SK-N-SH (cell line): ENCODE results near the gene HEPHL1. TPM values are rescaled to one million over a fixed set of nuclear protein-coding genes. Genes with fewer than 3 reads are reported as not detected.

Experiments
- CTCF ChIA-PET: fragments of 300-600, 350-600 bp; formaldehyde crosslinking; extraction: SDS; loops from one replicate; lab custom pipeline; 2021; lab: Yijun Ruan, JAX
- POLR2A ChIA-PET: fragments of 350-600 bp; sonication (Branson Sonifier 250); formaldehyde crosslinking; extraction: SDS; loops from one replicate; lab custom pipeline; 2020; ENCODE audit warnings: antibody characterized with exemption, inconsistent platforms; lab: Yijun Ruan, JAX
- DNase-seq: peaks from one replicate; pipeline ENCODE4 v3.0.0; 2012
- H2AFZ ChIP-seq: fragments of 200-600 bp; sonication (generic); 2 replicates; pipeline ENCODE4 v1.8.1; 2016; ENCODE audit warnings: antibody characterized with exemption, mild to moderate bottlenecking, low read depth
- H3F3A ChIP-seq: fragments of 200-600 bp; sonication (generic); replicated peaks from 2 replicates; pipeline ENCODE3; 2016; ENCODE audit warnings: antibody characterized with exemption, mild to moderate bottlenecking; ENCODE audit not compliant: insufficient read depth
- H3K27ac ChIP-seq, 2 experiments: fragments of 200-500 bp in 1 of 2; fragments of 200-600 bp in 1 of 2; sonication (Bioruptor generic) in 1 of 2; sonication (generic), shearing (Covaris generic) in 1 of 2; 2 replicates each; pipeline versions ENCODE4 v1.5.1 to v1.6.1; 2014 to 2016; ENCODE audit warnings: low read depth in 2 of 2, inconsistent platforms in 1 of 2, low read length in 1 of 2, mild to moderate bottlenecking in 1 of 2, mixed read lengths in 1 of 2
- H3K27me3 ChIP-seq: fragments of 200-600 bp; sonication (generic), shearing (Covaris generic); 2 replicates; pipeline ENCODE4 v1.6.1; 2016; ENCODE audit warnings: mixed run types; ENCODE audit not compliant: insufficient read depth
- H3K36me3 ChIP-seq, 2 experiments: fragments of 200-500 bp in 1 of 2; fragments of 200-600 bp in 1 of 2; sonication (Bioruptor generic) in 1 of 2; sonication (generic) in 1 of 2; replicated peaks in 1 of 2; 2 replicates each; pipeline versions ENCODE3 to v1.5.1; 2014 to 2016; ENCODE audit warnings: low read length in 1 of 2, mild to moderate bottlenecking in 1 of 2; ENCODE audit not compliant: insufficient read depth in 2 of 2, control insufficient read depth in 1 of 2
- H3K4me1 ChIP-seq, 2 experiments: fragments of 200-500 bp in 1 of 2; fragments of 200-600 bp in 1 of 2; sonication (Bioruptor generic) in 1 of 2; sonication (generic), shearing (Covaris generic) in 1 of 2; 2 replicates each; pipeline versions ENCODE4 v1.5.1 to v1.6.1; 2014 to 2016; ENCODE audit warnings: low read depth in 1 of 2, low read length in 1 of 2, mixed run types in 1 of 2; ENCODE audit not compliant: insufficient read depth in 2 of 2, control insufficient read depth in 1 of 2
- H3K4me2 ChIP-seq: fragments of 200-600 bp; sonication (generic), shearing (Covaris generic); 2 replicates; pipeline ENCODE4 v1.6.1; 2017; ENCODE audit warnings: mixed run types
- H3K4me3 ChIP-seq, 2 experiments: fragments of 200-500 bp in 1 of 2; fragments of 200-600 bp in 1 of 2; sonication (Bioruptor generic) in 1 of 2; sonication (generic), shearing (Covaris generic) in 1 of 2; 2 replicates each; pipeline versions ENCODE4 v1.5.1 to v1.8.1; 2014 to 2016; ENCODE audit warnings: low read depth in 2 of 2, inconsistent platforms in 1 of 2, low read length in 1 of 2, mild to moderate bottlenecking in 1 of 2, mixed read lengths in 1 of 2, moderate library complexity in 1 of 2
- H3K79me2 ChIP-seq: fragments of 200-600 bp; sonication (generic); 2 replicates; pipeline ENCODE4 v1.8.1; 2017; ENCODE audit warnings: mild to moderate bottlenecking; ENCODE audit not compliant: insufficient read depth
- H3K9ac ChIP-seq: fragments of 200-600 bp; sonication (generic); 2 replicates; pipeline ENCODE4 v1.6.1; 2017; ENCODE audit warnings: mixed run types
- H3K9me2 ChIP-seq: fragments of 200-600 bp; sonication (generic); 2 replicates; pipeline ENCODE4 v1.6.1; 2017; ENCODE audit warnings: mixed run types
- H3K9me3 ChIP-seq: fragments of 200-600 bp; sonication (generic); 2 replicates; pipeline ENCODE4 v1.6.1; 2017; ENCODE audit warnings: mixed run types, mild to moderate bottlenecking, moderate library complexity
- H4K20me1 ChIP-seq: fragments of 200-600 bp; sonication (generic); 2 replicates; pipeline ENCODE4 v1.6.1; 2017; ENCODE audit warnings: mild to moderate bottlenecking, mixed run types; ENCODE audit not compliant: insufficient read depth
- CHD2 ChIP-seq: fragments of 150-350 bp; IDR thresholded peaks from 2 replicates; pipeline ENCODE4 v1.6.1; 2018; ENCODE audit warnings: low read length; ENCODE audit not compliant: partially characterized antibody
- EZH2phosphoT487 ChIP-seq: fragments of 200-600 bp; sonication (generic); IDR thresholded peaks from 2 replicates; pipeline ENCODE4 v1.6.1; 2017; ENCODE audit warnings: low read depth, mixed run types, mild to moderate bottlenecking, antibody characterized with exemption, moderate library complexity, borderline replicate concordance
- FOSL2 ChIP-seq: IDR thresholded peaks from 2 replicates; pipeline ENCODE4 v1.4.0; 2012; ENCODE audit warnings: low read depth, mild to moderate bottlenecking, moderate library complexity, borderline replicate concordance
- GATA2 ChIP-seq: sonication (generic); formaldehyde crosslinking; IDR thresholded peaks from 2 replicates; pipeline ENCODE4 v1.5.0; 2020; ENCODE audit warnings: mild to moderate bottlenecking, missing genetic modification reagents
- IRF3 ChIP-seq: fragments of 150-350 bp; IDR thresholded peaks from 2 replicates; pipeline ENCODE4 v1.6.1; 2016; ENCODE audit warnings: mild to moderate bottlenecking, low read depth, low read length
- JUND ChIP-seq: IDR thresholded peaks from 2 replicates; pipeline ENCODE4 v1.4.0; 2012
- MXI1 ChIP-seq: IDR thresholded peaks from 2 replicates; pipeline ENCODE4 v1.6.1; 2012; ENCODE audit warnings: mild to moderate bottlenecking, low read depth, low read length, improper control_type of control experiment
- RAD21 ChIP-seq: IDR thresholded peaks from 2 replicates; pipeline ENCODE4 v1.6.1; 2012; ENCODE audit warnings: mild to moderate bottlenecking, low read length
- REST ChIP-seq: IDR thresholded peaks from 2 replicates; pipeline ENCODE4 v1.6.1; 2012; ENCODE audit warnings: mild to moderate bottlenecking, low read depth, low read length, moderate library complexity
- SMC3 ChIP-seq: IDR thresholded peaks from 2 replicates; pipeline ENCODE4 v1.6.1; 2012; ENCODE audit warnings: low read depth, low read length, improper control_type of control experiment
- TAF1 ChIP-seq: IDR thresholded peaks from 2 replicates; pipeline ENCODE4 v1.6.1; 2012; ENCODE audit warnings: low read depth, mild to moderate bottlenecking, low read length, moderate library complexity, borderline replicate concordance
- WGBS: methylation state at CpG from one replicate; pipeline ENCODE4 v1.1.6; 2017; ENCODE audit warnings: low lambda C conversion rate; 5-methylcytosine and 5-hydroxymethylcytosine counted together
- polyA plus RNA-seq, 3 experiments: library from polyadenylated mRNA; depleted of rRNA; stranded (reverse); fragments of >200 nt; gene quantifications; 2 replicates each; pipeline ENCODE4 v1.2.3, GENCODE V29; 2012
- TF ChIP-seq, protein P1 (sequence below): fragments of 150-350 bp; IDR thresholded peaks from 2 replicates; pipeline ENCODE4 v1.6.1; 2017; ENCODE audit warnings: antibody characterized with exemption, low read length, low read depth, borderline replicate concordance
- TF ChIP-seq, protein P2 (sequence below): fragments of 200-600 bp; sonication (generic); IDR thresholded peaks from 2 replicates; pipeline ENCODE4 v1.6.1; 2017; ENCODE audit warnings: antibody characterized with exemption, mild to moderate bottlenecking, moderate library complexity

Gene HEPHL1
- polyA plus RNA-seq, 1 of the 3 experiments (the other 2 are of a cell fraction) = not detected

DNA sequence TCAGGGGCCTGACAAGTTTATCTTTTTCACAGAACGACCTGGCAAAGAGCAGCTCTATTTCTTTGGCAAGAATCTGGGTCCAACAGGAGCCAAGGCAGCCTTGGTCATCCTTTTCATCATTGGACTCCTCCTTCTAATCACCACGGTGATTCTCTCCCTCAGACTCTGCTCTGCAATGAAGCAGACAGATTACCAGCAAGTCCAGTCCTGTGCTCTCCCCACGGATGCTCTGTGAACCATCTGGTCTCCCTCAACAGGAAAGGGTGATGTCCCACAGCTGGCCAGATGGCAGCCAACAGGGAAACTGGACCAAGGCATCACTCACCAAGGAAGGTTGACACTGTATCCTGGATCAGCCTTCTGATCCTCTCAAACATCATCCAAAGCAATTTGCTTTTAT lies 90.5 kb downstream of the HEPHL1 start:
- Histone ChIP-seq H3K9me3 (no peaks in the 10 kb centered on the region), H3K4me2 (no peak overlapping the region), H3K36me3 (no peaks in the 10 kb centered on the region), H3K27ac (no peak overlapping the region), H3K9ac (no peak overlapping the region), H2AFZ (no peak overlapping the region), H3K4me1 (no peaks in the 10 kb centered on the region; a peak in 1 of 4 replicates), H3K4me3 (no peak overlapping the region), H3K79me2 (no peaks in the 10 kb centered on the region), H4K20me1 (no peaks in the 10 kb centered on the region), H3K9me2 (no peaks in the 10 kb centered on the region), H3F3A (no peaks in the 10 kb centered on the region), H3K27me3 (no peaks in the 10 kb centered on the region)
- ChIA-PET POLR2A (no interaction called here), CTCF (no interaction called here)
- no peak for TF ChIP-seq JUND
- TF ChIP-seq FOSL2 = no peak
- no peak for TF ChIP-seq CHD2
- no peak for TF ChIP-seq MXI1
- TF ChIP-seq, protein P1, sequence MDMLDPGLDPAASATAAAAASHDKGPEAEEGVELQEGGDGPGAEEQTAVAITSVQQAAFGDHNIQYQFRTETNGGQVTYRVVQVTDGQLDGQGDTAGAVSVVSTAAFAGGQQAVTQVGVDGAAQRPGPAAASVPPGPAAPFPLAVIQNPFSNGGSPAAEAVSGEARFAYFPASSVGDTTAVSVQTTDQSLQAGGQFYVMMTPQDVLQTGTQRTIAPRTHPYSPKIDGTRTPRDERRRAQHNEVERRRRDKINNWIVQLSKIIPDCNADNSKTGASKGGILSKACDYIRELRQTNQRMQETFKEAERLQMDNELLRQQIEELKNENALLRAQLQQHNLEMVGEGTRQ = no peak
- no peak for TF ChIP-seq RAD21
- no peak for TF ChIP-seq IRF3
- TF ChIP-seq REST = no peak
- no peak for TF ChIP-seq TAF1
- no peak for TF ChIP-seq EZH2phosphoT487
- TF ChIP-seq, protein P2, sequence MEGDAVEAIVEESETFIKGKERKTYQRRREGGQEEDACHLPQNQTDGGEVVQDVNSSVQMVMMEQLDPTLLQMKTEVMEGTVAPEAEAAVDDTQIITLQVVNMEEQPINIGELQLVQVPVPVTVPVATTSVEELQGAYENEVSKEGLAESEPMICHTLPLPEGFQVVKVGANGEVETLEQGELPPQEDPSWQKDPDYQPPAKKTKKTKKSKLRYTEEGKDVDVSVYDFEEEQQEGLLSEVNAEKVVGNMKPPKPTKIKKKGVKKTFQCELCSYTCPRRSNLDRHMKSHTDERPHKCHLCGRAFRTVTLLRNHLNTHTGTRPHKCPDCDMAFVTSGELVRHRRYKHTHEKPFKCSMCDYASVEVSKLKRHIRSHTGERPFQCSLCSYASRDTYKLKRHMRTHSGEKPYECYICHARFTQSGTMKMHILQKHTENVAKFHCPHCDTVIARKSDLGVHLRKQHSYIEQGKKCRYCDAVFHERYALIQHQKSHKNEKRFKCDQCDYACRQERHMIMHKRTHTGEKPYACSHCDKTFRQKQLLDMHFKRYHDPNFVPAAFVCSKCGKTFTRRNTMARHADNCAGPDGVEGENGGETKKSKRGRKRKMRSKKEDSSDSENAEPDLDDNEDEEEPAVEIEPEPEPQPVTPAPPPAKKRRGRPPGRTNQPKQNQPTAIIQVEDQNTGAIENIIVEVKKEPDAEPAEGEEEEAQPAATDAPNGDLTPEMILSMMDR = no peak
- TF ChIP-seq GATA2 = no peak
- no peak for TF ChIP-seq SMC3
- DNase-seq = no peak
- WGBS = 12% methylated on average over 3 of the region's 3 CpGs
